ENCODE data around the gene CHSY3. TPM values are rescaled to one million over a fixed set of nuclear protein-coding genes. Genes with fewer than 3 reads are reported as not detected.

The CHSY3 gene
- polyA plus RNA-seq, 1 donor from 2014 or later: 0.40 TPM

DNA sequence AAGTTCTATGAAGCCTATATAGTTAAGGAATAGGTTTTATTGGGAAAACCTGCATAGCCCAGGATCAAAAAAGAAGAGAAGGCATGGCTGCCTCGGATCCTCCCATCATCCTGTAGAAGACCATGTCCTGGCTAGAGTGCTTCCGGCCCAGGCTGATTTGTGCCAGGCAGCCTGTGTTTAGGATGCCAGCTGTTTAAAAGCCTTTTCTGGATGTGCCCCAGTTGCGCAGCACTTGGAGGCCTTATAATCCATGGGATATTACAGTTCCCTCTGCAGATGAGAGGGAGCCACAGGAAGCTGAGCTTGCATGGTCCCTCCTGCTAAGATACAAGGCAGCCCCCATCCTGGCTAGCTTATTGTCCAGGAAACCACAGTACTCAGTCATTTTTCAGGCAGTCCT, 97.9 kb downstream of the CHSY3 start:
- Histone ChIP-seq H2AFZ (ENCODE audit: low read depth, low read length) (no peak overlapping the region), H3K36me3 (ENCODE audit: insufficient read depth, low read length) (no peaks in the 10 kb centered on the region), H3K9me3 (ENCODE audit: low read length) (no peaks in the 10 kb centered on the region), H3K9me2 (ENCODE audit: insufficient read depth, low read length) (no peaks in the 10 kb centered on the region), H3K4me3 (ENCODE audit: low read length) (no peak overlapping the region), H3K27me3 (ENCODE audit: insufficient read depth, low read depth, low read length) (no peaks in the 10 kb centered on the region), H3K79me2 (replicated peaks; ENCODE audit: insufficient read depth, low read length) (no peaks in the 10 kb centered on the region), H3K4me2 (ENCODE audit: low read length) (no peak overlapping the region), H3F3A (ENCODE audit: insufficient read depth, low read length, poor library complexity, severe bottlenecking) (no peaks in the 10 kb centered on the region), H3K9ac (ENCODE audit: low read length) (no peak overlapping the region), H4K20me1 (ENCODE audit: insufficient read depth) (no peaks in the 10 kb centered on the region), H3K27ac (ENCODE audit: low read length) (no peak overlapping the region)
- TF ChIP-seq RAD21 (conservative IDR thresholded peaks at IDR 0.05) (no peak), REST (IDR thresholded peaks at IDR 0.05; ENCODE audit: borderline replicate concordance) (no peak), EZH2 (IDR thresholded peaks at IDR 0.05; ENCODE audit: borderline replicate concordance, insufficient read depth, low read length, poor library complexity, severe bottlenecking) (no peak), TAF1 (IDR thresholded peaks at IDR 0.05; ENCODE audit: low read depth) (no peak), CTCF (IDR thresholded peaks at IDR 0.05; ENCODE audit: poor library complexity, severe bottlenecking) (no peak), EP300 (conservative IDR thresholded peaks at IDR 0.05; ENCODE audit: poor library complexity, severe bottlenecking) (no peak), SMC3 (conservative IDR thresholded peaks at IDR 0.05; ENCODE audit: poor library complexity) (no peak)

GRCh38 chr5:130002876-130003275, 98.6 kb downstream of the CHSY3 start:
- H3K4me3 ChIP-seq (ENCODE audit: low read length): no peak overlapping the region
- H3K79me2 ChIP-seq (replicated peaks; ENCODE audit: insufficient read depth, low read length): no peaks in the 10 kb centered on the region
- H2AFZ ChIP-seq (ENCODE audit: low read depth, low read length): no peak overlapping the region
- no peaks in the 10 kb centered on the region for H4K20me1 ChIP-seq (ENCODE audit: insufficient read depth)
- no peaks in the 10 kb centered on the region for H3K27me3 ChIP-seq (ENCODE audit: insufficient read depth, low read depth, low read length)
- no peaks in the 10 kb centered on the region for H3K9me3 ChIP-seq (ENCODE audit: low read length)
- no peak overlapping the region for H3K27ac ChIP-seq (ENCODE audit: low read length)
- no peaks in the 10 kb centered on the region for H3K36me3 ChIP-seq (ENCODE audit: insufficient read depth, low read length)
- TF ChIP-seq REST (IDR thresholded peaks at IDR 0.05; ENCODE audit: borderline replicate concordance): no peak
- no peak for TF ChIP-seq CTCF (IDR thresholded peaks at IDR 0.05; ENCODE audit: poor library complexity, severe bottlenecking)
- no peak for TF ChIP-seq RAD21 (conservative IDR thresholded peaks at IDR 0.05)
- TF ChIP-seq SMC3 (conservative IDR thresholded peaks at IDR 0.05; ENCODE audit: poor library complexity): no peak
- TF ChIP-seq EP300 (conservative IDR thresholded peaks at IDR 0.05; ENCODE audit: poor library complexity, severe bottlenecking): no peak
- TF ChIP-seq EZH2 (IDR thresholded peaks at IDR 0.05; ENCODE audit: borderline replicate concordance, insufficient read depth, low read length, poor library complexity, severe bottlenecking): no peak
- no peak for TF ChIP-seq TAF1 (IDR thresholded peaks at IDR 0.05; ENCODE audit: low read depth)
- TF ChIP-seq MXI1 (conservative IDR thresholded peaks at IDR 0.05; ENCODE audit: poor library complexity, severe bottlenecking): no peak
- no peak for TF ChIP-seq POLR2AphosphoS5 (IDR thresholded peaks at IDR 0.05)
- no peaks in the 10 kb centered on the region for H3K9me2 ChIP-seq (ENCODE audit: insufficient read depth, low read length)
- H3K9ac ChIP-seq (ENCODE audit: low read length): no peak overlapping the region
- H3F3A ChIP-seq (ENCODE audit: insufficient read depth, low read length, poor library complexity, severe bottlenecking): no peaks in the 10 kb centered on the region
- no peak overlapping the region for H3K4me2 ChIP-seq (ENCODE audit: low read length)

Data from neural cell (in vitro differentiated cells).